Osteoblast (primary cell): ENCODE results near the gene FBRS. TPM values are rescaled to one million over a fixed set of nuclear protein-coding genes. Genes with fewer than 3 reads are reported as not detected.

ENCODE experiments used
- DNase-seq: peaks from one replicate; pipeline ENCODE4 v3.0.0; 2011; ENCODE audit warnings: low spot score, mixed read lengths; ENCODE audit not compliant: insufficient read length; ENCODE audit errors: missing footprints
- H2AFZ ChIP-seq: 2 replicates; pipeline ENCODE4 v1.6.0; 2011; ENCODE audit warnings: mild to moderate bottlenecking, low read length
- H3K27ac ChIP-seq: 2 replicates; pipeline ENCODE4 v1.5.1; 2011; ENCODE audit warnings: mild to moderate bottlenecking, low read depth, low read length, moderate library complexity
- H3K27me3 ChIP-seq: 2 replicates; pipeline ENCODE4 v1.6.0; 2012; ENCODE audit warnings: mild to moderate bottlenecking, control low read depth, inconsistent platforms, low read length, moderate library complexity; ENCODE audit not compliant: insufficient read depth
- H3K36me3 ChIP-seq: 2 replicates; pipeline ENCODE4 v1.5.1; 2011; ENCODE audit warnings: mild to moderate bottlenecking, low read length, control low read depth, moderate library complexity; ENCODE audit not compliant: insufficient read depth
- H3K4me1 ChIP-seq: 2 replicates; pipeline ENCODE4 v1.5.1; 2011; ENCODE audit warnings: mild to moderate bottlenecking, low read length, control low read depth, moderate library complexity; ENCODE audit not compliant: insufficient read depth
- H3K4me2 ChIP-seq: 2 replicates; pipeline ENCODE4 v1.6.0; 2011; ENCODE audit warnings: mild to moderate bottlenecking, low read length; ENCODE audit not compliant: insufficient read depth
- H3K4me3 ChIP-seq: fragments of 200-600 bp; sonication (generic); 3 replicates; pipeline ENCODE4 v1.5.1; 2012; ENCODE audit warnings: mild to moderate bottlenecking, low read length, inconsistent platforms; ENCODE audit not compliant: insufficient read depth
- H3K79me2 ChIP-seq: 2 replicates; pipeline ENCODE4 v1.6.0; 2012; ENCODE audit warnings: mild to moderate bottlenecking, low read length, control low read depth, inconsistent platforms; ENCODE audit not compliant: insufficient read depth
- H3K9me3 ChIP-seq: 2 replicates; pipeline ENCODE4 v1.5.1; 2011; ENCODE audit warnings: low read depth, low read length, control low read depth
- H4K20me1 ChIP-seq: 2 replicates; pipeline ENCODE4 v1.6.0; 2012; ENCODE audit warnings: mild to moderate bottlenecking, low read length, control low read depth; ENCODE audit not compliant: insufficient read depth
- total RNA-seq: library from RNA; depleted of rRNA; stranded (reverse); fragments of >200 nt; gene quantifications from 2 replicates; pipeline ENCODE4 v1.2.3, GENCODE V29; 2012
- TF ChIP-seq, protein P1 (sequence below): IDR thresholded peaks from 2 replicates; pipeline ENCODE4 v1.5.1; 2011; ENCODE audit warnings: mild to moderate bottlenecking, low read depth, low read length, moderate library complexity; ENCODE audit errors: extremely low read depth

Gene FBRS
- 24.5 and 30.8 TPM in 2 replicates for total RNA-seq

DNA sequence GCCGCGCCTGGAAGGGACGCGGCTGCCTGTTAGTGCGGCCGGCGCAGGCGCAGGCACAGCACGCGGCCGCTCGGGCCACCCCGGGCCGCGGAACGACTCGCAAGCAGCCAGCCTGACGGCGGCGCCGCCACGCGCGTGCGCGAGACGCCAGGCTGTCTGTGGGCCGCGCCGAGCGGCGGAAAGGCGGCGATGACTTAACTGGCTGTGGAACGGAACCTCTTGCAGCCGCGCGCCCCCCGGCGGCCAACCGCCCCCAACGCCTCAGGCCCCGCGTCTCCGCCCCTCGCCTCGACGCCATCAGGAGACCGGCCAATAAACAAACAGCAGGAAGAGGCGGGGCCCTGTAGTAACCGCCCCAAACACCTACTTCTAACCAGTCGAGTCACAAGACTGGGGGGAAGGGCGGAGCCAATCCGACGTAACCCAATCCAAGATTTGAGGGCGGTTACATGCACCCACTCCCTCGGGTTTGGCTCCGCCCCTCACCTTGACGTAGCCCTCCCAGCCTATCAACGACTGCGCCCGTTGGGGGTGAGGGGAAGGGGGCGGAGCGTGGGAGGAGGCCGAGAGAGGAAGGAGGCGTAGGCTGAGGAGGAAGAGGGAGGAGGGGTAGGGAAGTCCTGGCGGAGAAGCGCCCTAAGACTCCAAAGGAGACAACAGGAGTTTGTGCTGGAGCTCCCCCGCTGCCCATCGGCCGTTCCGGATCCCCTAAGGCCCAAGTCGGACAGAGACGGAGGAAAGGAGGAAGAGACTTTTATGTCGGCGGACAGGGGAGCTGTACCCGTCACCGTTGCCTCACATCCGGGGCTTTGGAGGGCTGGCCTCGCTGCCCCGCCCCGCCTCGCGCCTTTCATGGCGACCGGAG, at the start of gene FBRS:
TSS of gene FBRS (plus strand) at position 566 of the 865 bp plus-strand sequence. CDS start 1,088 bp downstream, outside the sequence.
- Histone ChIP-seq H3K9me3 (no peaks in the 10 kb centered on the region), H3K79me2 (peaks cover 36% of the 10 kb centered on the region), H4K20me1 (peaks cover 26% of the 10 kb centered on the region), H3K27me3 (no peaks in the 10 kb centered on the region), H3K4me2 (peak within 1 kb of the TSS; percentile 97), H3K36me3 (peaks cover 49% of the 10 kb centered on the region), H3K4me3 (peak within 1 kb of the TSS; percentile 80), H3K4me1 (peaks cover 24% of the 10 kb centered on the region), H2AFZ (peak within 1 kb of the TSS; percentile 86), H3K27ac (peak within 1 kb of the TSS; percentile 99)
- peak; percentile 99 for DNase-seq
- TF ChIP-seq, protein P1, sequence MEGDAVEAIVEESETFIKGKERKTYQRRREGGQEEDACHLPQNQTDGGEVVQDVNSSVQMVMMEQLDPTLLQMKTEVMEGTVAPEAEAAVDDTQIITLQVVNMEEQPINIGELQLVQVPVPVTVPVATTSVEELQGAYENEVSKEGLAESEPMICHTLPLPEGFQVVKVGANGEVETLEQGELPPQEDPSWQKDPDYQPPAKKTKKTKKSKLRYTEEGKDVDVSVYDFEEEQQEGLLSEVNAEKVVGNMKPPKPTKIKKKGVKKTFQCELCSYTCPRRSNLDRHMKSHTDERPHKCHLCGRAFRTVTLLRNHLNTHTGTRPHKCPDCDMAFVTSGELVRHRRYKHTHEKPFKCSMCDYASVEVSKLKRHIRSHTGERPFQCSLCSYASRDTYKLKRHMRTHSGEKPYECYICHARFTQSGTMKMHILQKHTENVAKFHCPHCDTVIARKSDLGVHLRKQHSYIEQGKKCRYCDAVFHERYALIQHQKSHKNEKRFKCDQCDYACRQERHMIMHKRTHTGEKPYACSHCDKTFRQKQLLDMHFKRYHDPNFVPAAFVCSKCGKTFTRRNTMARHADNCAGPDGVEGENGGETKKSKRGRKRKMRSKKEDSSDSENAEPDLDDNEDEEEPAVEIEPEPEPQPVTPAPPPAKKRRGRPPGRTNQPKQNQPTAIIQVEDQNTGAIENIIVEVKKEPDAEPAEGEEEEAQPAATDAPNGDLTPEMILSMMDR: peak; percentile 76

DNA sequence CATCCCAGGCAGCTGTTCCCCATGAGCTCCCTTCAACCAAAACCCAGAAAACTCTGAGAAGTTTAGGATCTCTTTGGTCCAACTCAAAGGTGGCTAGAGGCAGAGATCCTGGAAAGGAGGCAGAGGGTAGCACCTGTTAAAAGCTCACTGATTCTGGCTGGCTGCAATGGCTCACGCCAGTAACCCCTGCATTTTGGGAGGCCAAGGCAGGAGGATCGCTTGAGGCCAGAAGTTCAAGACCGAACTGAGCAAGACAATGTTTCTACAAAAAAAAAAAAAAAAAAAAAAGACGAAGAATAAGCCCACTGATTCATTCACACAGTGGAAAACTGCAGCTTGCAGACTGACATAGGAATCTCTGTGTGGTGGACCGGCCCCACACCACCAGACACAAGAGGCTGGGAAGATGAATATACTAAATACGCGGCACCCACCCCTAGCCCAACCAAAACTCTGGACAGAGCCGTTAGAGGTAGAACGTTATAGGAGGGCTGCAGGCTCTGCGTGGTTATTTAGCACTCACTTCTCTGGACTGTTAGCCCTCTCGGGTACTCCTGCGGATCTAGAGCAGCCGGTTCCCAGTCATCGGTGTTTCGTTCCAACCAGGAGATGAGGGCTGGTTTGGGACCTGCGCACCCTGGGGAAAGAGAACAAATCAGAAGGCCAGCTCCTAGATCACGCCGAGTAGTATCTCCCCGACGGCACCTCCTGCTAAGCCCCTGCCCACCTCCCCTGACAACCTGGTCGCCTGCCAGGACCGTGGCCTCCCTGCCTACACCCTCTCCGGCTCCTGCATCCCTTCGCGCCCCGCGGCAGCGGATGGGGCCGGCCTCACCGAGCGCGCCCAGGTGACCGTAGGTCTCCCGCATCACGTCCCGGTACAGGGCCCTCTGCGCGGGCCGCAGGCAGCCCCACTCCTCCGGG, 49.0 kb upstream of the FBRS start:
- peaks cover 21% of the 10 kb centered on the region for H3K79me2 ChIP-seq
- DNase-seq: peak; percentile 86

DNA sequence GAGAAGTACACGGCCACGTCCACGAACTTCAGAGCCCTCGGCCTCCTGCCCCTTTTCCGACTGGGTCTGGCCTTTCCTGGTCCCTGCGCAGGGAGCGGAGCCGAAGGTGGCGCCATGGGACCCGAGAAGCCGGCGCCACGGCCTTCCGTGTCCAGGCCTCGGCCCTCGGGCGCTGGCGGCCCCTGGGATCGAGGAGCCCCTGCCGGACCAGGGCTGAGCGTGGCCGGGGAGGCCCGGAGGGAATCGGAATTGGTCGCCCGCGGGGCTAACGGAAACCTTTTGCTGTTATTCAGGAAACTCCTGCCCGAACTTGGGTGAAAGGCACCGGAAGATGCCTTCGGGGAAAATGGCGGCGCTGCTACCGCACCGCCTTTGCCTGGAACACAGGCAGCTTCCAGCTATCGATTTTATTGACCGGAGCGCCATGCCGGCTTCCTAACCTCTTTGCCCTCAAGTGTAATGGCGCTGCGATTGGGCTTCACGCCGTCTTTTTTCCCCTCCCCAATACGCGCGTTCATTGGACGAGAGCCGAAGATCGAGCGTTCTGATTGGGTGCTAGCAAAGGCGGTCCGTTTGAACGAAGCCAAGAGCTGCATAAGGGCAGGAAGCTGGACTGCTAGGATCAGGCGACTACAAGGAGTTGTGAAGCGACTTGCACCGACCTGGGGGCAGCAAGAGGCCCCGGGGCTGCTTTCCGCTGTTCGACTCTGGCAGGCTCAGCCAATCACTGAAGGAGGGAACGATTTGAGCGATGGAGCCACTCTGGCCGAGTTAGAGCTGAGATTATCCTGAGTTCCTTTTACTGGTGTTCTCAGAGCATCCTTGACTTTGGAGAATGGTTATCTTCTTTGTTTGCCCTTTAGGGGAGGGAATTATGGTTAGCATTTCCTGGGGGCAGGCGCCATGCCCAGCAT, 48.0 kb upstream of the FBRS start, which contains the start of gene ZNF689:
TSS of gene ZNF689 (minus strand) at position 464 of the 914 bp plus-strand sequence. CDS start at position 116, 348 bp downstream.
- H3K4me3 ChIP-seq: peak within 1 kb of the TSS; percentile 89
- TF ChIP-seq, protein P1: no peak
- H3K4me2 ChIP-seq: peak within 1 kb of the TSS; percentile 97
- H3K27ac ChIP-seq: peak within 1 kb of the TSS; percentile 88
- H3K36me3 ChIP-seq: peaks cover 11% of the 10 kb centered on the region
- H3K79me2 ChIP-seq: peaks cover 21% of the 10 kb centered on the region
- H3K4me1 ChIP-seq: peaks cover 10% of the 10 kb centered on the region
- peak within 1 kb of the TSS; percentile 99 for H2AFZ ChIP-seq
- peak; percentile 98 for DNase-seq
- no peaks in the 10 kb centered on the region for H3K27me3 ChIP-seq
- no peaks in the 10 kb centered on the region for H4K20me1 ChIP-seq
- no peaks in the 10 kb centered on the region for H3K9me3 ChIP-seq

More for the DNA sequence above, 49.0 kb upstream of the FBRS start:
- Histone ChIP-seq H3K27me3 (no peaks in the 10 kb centered on the region), H4K20me1 (no peaks in the 10 kb centered on the region), H3K36me3 (peaks cover 14% of the 10 kb centered on the region), H3K4me2 (peak overlapping the region; percentile 97), H3K4me1 (peaks cover 10% of the 10 kb centered on the region), H3K27ac (peak overlapping the region; percentile 88), H3K9me3 (no peaks in the 10 kb centered on the region), H3K4me3 (peak overlapping the region; percentile 89), H2AFZ (peak overlapping the region; percentile 99)
- TF ChIP-seq, protein P1: no peak
